ENCODE measurements around the gene CSTF3.

GRCh38 chr11:33172996-33173395, 11.7 kb upstream of the CSTF3 start:
- TF ChIP-seq CTCF (IDR thresholded peaks at IDR 0.05; ENCODE audit: low read depth, low read length, poor library complexity, severe bottlenecking): no peak
- no peak for TF ChIP-seq EZH2phosphoT487 (IDR thresholded peaks at IDR 0.05; ENCODE audit: borderline replicate concordance, low read length)

Data from DOHH2 (cell line).